ENCODE data around the gene CLSTN2. TPM values are rescaled to one million over a fixed set of nuclear protein-coding genes. Genes with fewer than 3 reads are reported as not detected.
A peak's percentile ranks its signal among the peaks of the same experiment; 100 is the strongest.

The CLSTN2 gene
- total RNA-seq, 1 donor from 2014 or later, result 143 TPM

DNA sequence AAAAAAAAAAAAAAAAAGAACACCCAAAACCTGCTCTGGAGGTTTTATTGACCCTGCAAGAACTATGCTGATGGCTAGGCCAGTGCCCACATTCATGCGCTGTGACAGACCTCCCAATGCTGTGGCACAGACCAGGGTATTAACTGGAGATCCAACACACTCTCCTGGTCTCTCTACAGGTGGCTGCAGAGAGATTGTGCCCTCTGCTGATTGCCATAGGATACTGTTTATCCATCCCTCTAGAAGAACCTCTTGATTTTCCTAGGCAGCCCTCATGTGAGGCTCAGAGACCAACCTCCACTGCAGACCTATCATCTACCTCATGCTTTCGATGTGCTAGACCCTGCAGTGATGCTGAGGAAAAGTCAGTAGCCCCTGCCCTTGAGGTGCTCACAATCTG is 617.4 kb downstream of the CLSTN2 start:
- Mint-ChIP-seq H3K9me3 (ENCODE audit: unreplicated experiment) (no peaks in the 10 kb centered on the region), H3K4me3 (ENCODE audit: unreplicated experiment) (no peak overlapping the region), H3K27me3 (ENCODE audit: unreplicated experiment) (no peaks in the 10 kb centered on the region), H3K4me1 (ENCODE audit: unreplicated experiment) (no peaks in the 10 kb centered on the region), H3K36me3 (ENCODE audit: unreplicated experiment) (peaks cover 35% of the 10 kb centered on the region), H3K27ac (ENCODE audit: unreplicated experiment) (no peak overlapping the region)
- TF ChIP-seq CTCF (IDR thresholded peaks at IDR 0.05), result peak; percentile 15
- DNase-seq (ENCODE audit: extremely low spot score, unreplicated experiment), result no peak

GRCh38 chr3:140552898-140553297 is 617.9 kb downstream of the CLSTN2 start:
- Mint-ChIP-seq H3K27me3 (ENCODE audit: unreplicated experiment) (no peaks in the 10 kb centered on the region), H3K9me3 (ENCODE audit: unreplicated experiment) (no peaks in the 10 kb centered on the region), H3K4me3 (ENCODE audit: unreplicated experiment) (no peak overlapping the region), H3K4me1 (ENCODE audit: unreplicated experiment) (no peaks in the 10 kb centered on the region), H3K27ac (ENCODE audit: unreplicated experiment) (no peak overlapping the region), H3K36me3 (ENCODE audit: unreplicated experiment) (peaks cover 36% of the 10 kb centered on the region)
- no peak for TF ChIP-seq CTCF (IDR thresholded peaks at IDR 0.05)
- no peak for DNase-seq (ENCODE audit: extremely low spot score, unreplicated experiment)

DNA sequence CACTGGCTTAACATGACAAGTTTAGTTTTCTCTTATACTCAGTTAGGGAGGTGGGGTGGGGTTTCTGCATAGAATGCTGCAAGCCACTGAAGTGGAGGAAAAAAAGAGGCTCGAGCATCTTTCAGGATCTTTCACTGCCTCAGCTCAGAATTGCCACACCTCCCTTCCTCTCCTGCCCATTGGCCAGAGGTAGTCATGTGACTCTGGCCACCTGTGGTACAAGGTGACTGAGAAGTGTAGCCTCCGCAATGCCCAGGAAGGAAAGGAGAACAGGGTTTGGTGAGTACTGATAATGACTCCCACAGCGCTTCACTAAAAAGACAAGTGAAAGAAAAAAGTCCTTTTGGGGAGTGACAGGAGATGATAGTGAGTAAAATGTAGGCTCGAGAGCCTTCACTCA is 618.6 kb downstream of the CLSTN2 start:
- H3K27me3 Mint-ChIP-seq (ENCODE audit: unreplicated experiment), result no peaks in the 10 kb centered on the region
- TF ChIP-seq CTCF (IDR thresholded peaks at IDR 0.05), result no peak

DNA sequence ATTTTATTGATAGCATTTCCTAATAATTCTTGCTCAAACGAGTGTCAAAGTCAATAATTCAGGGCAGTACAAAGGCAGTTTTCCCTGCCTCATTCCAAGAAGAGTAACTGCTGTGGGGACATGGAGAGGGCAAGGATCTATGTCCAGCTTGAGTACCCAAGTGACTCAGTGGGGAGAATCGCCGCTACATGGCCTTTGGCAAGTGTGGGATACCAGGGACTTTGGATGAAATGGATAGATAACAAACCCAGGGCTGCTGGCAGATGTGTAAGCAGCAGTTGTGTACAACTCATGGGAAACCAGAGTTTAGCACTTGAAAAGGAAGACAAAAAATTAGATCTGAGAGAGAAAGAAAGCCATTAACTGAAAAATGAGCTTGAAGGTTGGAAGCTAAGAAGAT is 620.7 kb downstream of the CLSTN2 start:
- no peak for DNase-seq (ENCODE audit: extremely low spot score, unreplicated experiment)
- Mint-ChIP-seq H3K4me1 (ENCODE audit: unreplicated experiment) (peaks cover 8% of the 10 kb centered on the region), H3K27ac (ENCODE audit: unreplicated experiment) (no peak overlapping the region), H3K36me3 (ENCODE audit: unreplicated experiment) (peaks cover 37% of the 10 kb centered on the region), H3K4me3 (ENCODE audit: unreplicated experiment) (no peak overlapping the region), H3K9me3 (ENCODE audit: unreplicated experiment) (no peaks in the 10 kb centered on the region), H3K27me3 (ENCODE audit: unreplicated experiment) (no peaks in the 10 kb centered on the region)
- TF ChIP-seq CTCF (IDR thresholded peaks at IDR 0.05), result no peak

More for the DNA sequence above, 618.6 kb downstream of the CLSTN2 start:
- Mint-ChIP-seq H3K9me3 (ENCODE audit: unreplicated experiment) (no peaks in the 10 kb centered on the region), H3K27ac (ENCODE audit: unreplicated experiment) (no peak overlapping the region), H3K4me3 (ENCODE audit: unreplicated experiment) (no peak overlapping the region), H3K4me1 (ENCODE audit: unreplicated experiment) (no peaks in the 10 kb centered on the region), H3K36me3 (ENCODE audit: unreplicated experiment) (peaks cover 34% of the 10 kb centered on the region)
- DNase-seq (ENCODE audit: extremely low spot score, unreplicated experiment), result no peak

- H3K27ac Mint-ChIP-seq (ENCODE audit: unreplicated experiment), result no peak overlapping the region
- no peak overlapping the region for H3K4me3 Mint-ChIP-seq (ENCODE audit: unreplicated experiment)
- H3K9me3 Mint-ChIP-seq (ENCODE audit: unreplicated experiment), result no peaks in the 10 kb centered on the region
- no peaks in the 10 kb centered on the region for H3K27me3 Mint-ChIP-seq (ENCODE audit: unreplicated experiment)
- peaks cover 37% of the 10 kb centered on the region for H3K36me3 Mint-ChIP-seq (ENCODE audit: unreplicated experiment)
- no peak for DNase-seq (ENCODE audit: extremely low spot score, unreplicated experiment)
- no peak for TF ChIP-seq CTCF (IDR thresholded peaks at IDR 0.05)
- H3K4me1 Mint-ChIP-seq (ENCODE audit: unreplicated experiment), result peaks cover 8% of the 10 kb centered on the region
Observed at GRCh38 chr3:140557476-140557875, 622.5 kb downstream of the CLSTN2 start.

Data from osteocyte (in vitro differentiated cells).